ENCODE data around the gene NDUFA8. TPM values are rescaled to one million over a fixed set of nuclear protein-coding genes. Genes with fewer than 3 reads are reported as not detected.

NDUFA8 gene
- total and polyA plus RNA-seq, 10 donors: 27.8 to 72.7 (median 29.8) TPM

GRCh38 chr9:122195875-122196274, 36.3 kb upstream of the NDUFA8 start:
- H3K4me1 ChIP-seq: no peaks in the 10 kb centered on the region
- H3K9me3 ChIP-seq: no peaks in the 10 kb centered on the region
- no peak overlapping the region for H3K27ac ChIP-seq
- no peak overlapping the region for H3K4me3 ChIP-seq
- no peaks in the 10 kb centered on the region for H3K36me3 ChIP-seq
- intact Hi-C loops (cut with DNase I; ENCODE audit: low total_unique reads): no loop called here
- TF ChIP-seq POLR2AphosphoS5 (IDR thresholded peaks at IDR 0.05) (no peak), POLR2A (IDR thresholded peaks at IDR 0.05) (no peak), CTCF (IDR thresholded peaks at IDR 0.05 in 8 of 11, conservative IDR thresholded peaks at IDR 0.05 in 3 of 11) (no peak)
- peak; percentile 38 for DNase-seq
- WGBS, 5 donors: 82 to 93% (median 90%) methylated on average over 4 of the region's 4 CpGs
- H3K27me3 ChIP-seq (replicated peaks in 1 of 7): peaks cover 0 to 13% (median 0%) of the 10 kb centered on the region in 7 donors

- no peak for TF ChIP-seq CTCF (IDR thresholded peaks at IDR 0.05 in 8 of 11, conservative IDR thresholded peaks at IDR 0.05 in 3 of 11)
- TF ChIP-seq POLR2AphosphoS5 (IDR thresholded peaks at IDR 0.05): no peak
- TF ChIP-seq POLR2A (IDR thresholded peaks at IDR 0.05): no peak
- no peak overlapping the region for H3K27ac ChIP-seq
- H3K4me3 ChIP-seq: no peak overlapping the region
- DNase-seq: peak; percentile 33
- H3K4me1 ChIP-seq: no peaks in the 10 kb centered on the region
- H3K27me3 ChIP-seq (replicated peaks in 1 of 7): peaks cover 0 to 13% (median 0%) of the 10 kb centered on the region in 7 donors
- no peaks in the 10 kb centered on the region for H3K36me3 ChIP-seq
- 74 to 94% (median 84%) methylated on average over 6 of the region's 6 CpGs for WGBS, 5 donors
- intact Hi-C loops (cut with DNase I; ENCODE audit: low total_unique reads): no loop called here
- H3K9me3 ChIP-seq: no peaks in the 10 kb centered on the region
Observed at GRCh38 chr9:122193651-122194050, 34.1 kb upstream of the NDUFA8 start.

GRCh38 chr9:122192914-122193525, 33.4 kb upstream of the NDUFA8 start:
- no peaks in the 10 kb centered on the region for H3K36me3 ChIP-seq
- H3K9me3 ChIP-seq: no peaks in the 10 kb centered on the region
- peak; percentile 4 for DNase-seq
- no peak for TF ChIP-seq POLR2A (IDR thresholded peaks at IDR 0.05)
- no peak for TF ChIP-seq POLR2AphosphoS5 (IDR thresholded peaks at IDR 0.05)
- no peak for TF ChIP-seq CTCF (IDR thresholded peaks at IDR 0.05 in 8 of 11, conservative IDR thresholded peaks at IDR 0.05 in 3 of 11)
- H3K4me3 ChIP-seq: no peak overlapping the region
- WGBS, 5 donors: 86 to 91% (median 89%) methylated on average over 16 of the region's 16 CpGs
- intact Hi-C loops (cut with DNase I; ENCODE audit: low total_unique reads): no loop called here
- H3K27ac ChIP-seq: no peak overlapping the region
- no peaks in the 10 kb centered on the region for H3K4me1 ChIP-seq
- peaks cover 0 to 10% (median 0%) of the 10 kb centered on the region in 7 donors for H3K27me3 ChIP-seq (replicated peaks in 1 of 7)

GRCh38 chr9:122192261-122192875, 32.8 kb upstream of the NDUFA8 start:
- Histone ChIP-seq H3K27ac (no peak overlapping the region), H3K4me3 (no peak overlapping the region), H3K27me3 (replicated peaks in 1 of 7) (peaks cover 0 to 3% (median 0%) of the 10 kb centered on the region in 7 donors), H3K36me3 (no peaks in the 10 kb centered on the region), H3K4me1 (no peaks in the 10 kb centered on the region), H3K9me3 (no peaks in the 10 kb centered on the region)
- intact Hi-C loops (cut with DNase I; ENCODE audit: low total_unique reads): no loop called here
- peak; percentile 55 for DNase-seq
- 82 to 87% (median 85%) methylated on average over 5 of the region's 5 CpGs for WGBS, 5 donors
- no peak for TF ChIP-seq POLR2A (IDR thresholded peaks at IDR 0.05)
- TF ChIP-seq POLR2AphosphoS5 (IDR thresholded peaks at IDR 0.05): no peak
- TF ChIP-seq CTCF (IDR thresholded peaks at IDR 0.05 in 8 of 11, conservative IDR thresholded peaks at IDR 0.05 in 3 of 11): no peak
